Omental fat pad (tissue), 4 donors: ENCODE results near the gene ITSN1. TPM values are rescaled to one million over a fixed set of nuclear protein-coding genes. Genes with fewer than 3 reads are reported as not detected.
"Not testable (repeated sequence)": the region's sequence is repeated elsewhere in the genome, so short reads cannot be mapped to it uniquely, and the experiment has no call there.

ENCODE experiments used
- ATAC-seq: fragments of 150-250 bp; one replicate; pipeline ENCODE4 v1.9.1; 2016; ENCODE audit warnings: mild to moderate bottlenecking, moderate library complexity; ENCODE audit not compliant: low FRiP score
- DNase-seq: peaks from one replicate; pipeline ENCODE4 v3.0.0-alpha.2; 2019; ENCODE audit warnings: low spot score
- CTCF ChIP-seq, 3 donors: fragments of 450-650 bp; IDR thresholded peaks; one replicate each; pipeline ENCODE4 v1.5.1; 2016 to 2017; ENCODE audit warnings: antibody characterized with exemption in 3 of 3, mild to moderate bottlenecking in 3 of 3, moderate library complexity in 2 of 3
- total RNA-seq, 4 donors: library from RNA; depleted of rRNA; stranded (reverse); fragments of >200 nt; gene quantifications; one replicate each; pipeline ENCODE4 v1.1.0, GENCODE V29; 2016

The ITSN1 gene
- total RNA-seq, 4 donors from 2014 or later: 71.4 to 248 (median 151) TPM

DNA sequence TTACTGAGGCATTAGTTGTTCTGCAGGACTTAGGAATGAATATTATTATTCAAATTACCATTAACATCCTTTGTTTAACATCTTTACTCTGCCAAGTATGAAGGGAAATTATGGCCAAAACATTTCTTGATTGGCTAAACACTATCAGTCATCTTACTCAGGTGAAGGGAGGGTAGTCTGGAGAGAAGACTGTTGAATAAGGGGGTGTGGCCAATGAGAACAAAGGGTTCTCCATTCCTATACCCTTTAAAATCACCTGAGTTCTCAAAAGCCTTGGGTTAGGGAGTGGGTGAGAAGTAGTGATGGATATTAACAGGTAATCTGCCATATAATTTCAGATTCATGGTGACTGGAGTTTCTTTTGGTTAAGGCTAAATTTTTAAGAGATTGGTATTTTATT is 20.0 kb upstream of the ITSN1 start:
- no peak for ATAC-seq
- no peak for TF ChIP-seq CTCF (IDR thresholded peaks at IDR 0.05)
- no peak for DNase-seq

DNA sequence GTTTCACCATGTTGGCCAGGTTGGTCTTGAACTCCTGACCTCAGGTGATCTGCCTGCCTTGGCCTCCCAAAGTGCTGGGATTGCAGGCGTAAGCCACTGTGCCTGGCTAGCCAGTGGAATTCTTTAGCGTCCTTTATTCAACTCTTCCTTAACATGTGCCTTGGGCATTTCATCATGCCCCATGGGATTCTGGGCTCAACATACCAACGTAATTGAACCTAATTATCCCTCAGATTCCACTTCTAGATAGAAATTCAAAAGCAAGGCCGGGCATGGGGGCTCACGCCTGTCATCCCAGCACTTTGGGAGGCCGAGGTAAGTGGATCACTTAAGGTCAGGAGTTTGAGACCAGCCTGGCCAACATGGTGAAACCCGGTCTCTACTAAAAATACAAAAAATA is 16.1 kb upstream of the ITSN1 start:
- not testable (repeated sequence) for DNase-seq, ATAC-seq

DNA sequence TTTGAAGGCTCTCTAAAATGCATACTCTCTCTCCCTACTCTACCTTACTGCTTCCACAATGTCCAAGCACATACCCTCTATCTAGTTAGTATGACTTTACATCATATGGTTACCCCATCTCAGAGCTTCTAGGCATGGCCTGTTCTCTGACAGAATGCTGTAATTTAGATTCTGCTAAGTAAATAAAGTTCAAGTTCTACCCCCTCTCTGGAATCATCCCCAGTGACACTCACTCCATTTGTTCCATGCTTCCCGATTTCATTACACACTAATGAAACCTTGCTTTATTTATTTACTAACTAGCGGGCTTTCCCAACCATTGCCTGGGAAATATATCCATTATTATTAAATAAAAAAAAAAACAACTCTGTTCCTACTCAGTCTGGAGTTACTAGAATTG is 8.0 kb upstream of the ITSN1 start:
- ATAC-seq (no peak), DNase-seq (no peak)
- TF ChIP-seq CTCF (IDR thresholded peaks at IDR 0.05): no peak

DNA sequence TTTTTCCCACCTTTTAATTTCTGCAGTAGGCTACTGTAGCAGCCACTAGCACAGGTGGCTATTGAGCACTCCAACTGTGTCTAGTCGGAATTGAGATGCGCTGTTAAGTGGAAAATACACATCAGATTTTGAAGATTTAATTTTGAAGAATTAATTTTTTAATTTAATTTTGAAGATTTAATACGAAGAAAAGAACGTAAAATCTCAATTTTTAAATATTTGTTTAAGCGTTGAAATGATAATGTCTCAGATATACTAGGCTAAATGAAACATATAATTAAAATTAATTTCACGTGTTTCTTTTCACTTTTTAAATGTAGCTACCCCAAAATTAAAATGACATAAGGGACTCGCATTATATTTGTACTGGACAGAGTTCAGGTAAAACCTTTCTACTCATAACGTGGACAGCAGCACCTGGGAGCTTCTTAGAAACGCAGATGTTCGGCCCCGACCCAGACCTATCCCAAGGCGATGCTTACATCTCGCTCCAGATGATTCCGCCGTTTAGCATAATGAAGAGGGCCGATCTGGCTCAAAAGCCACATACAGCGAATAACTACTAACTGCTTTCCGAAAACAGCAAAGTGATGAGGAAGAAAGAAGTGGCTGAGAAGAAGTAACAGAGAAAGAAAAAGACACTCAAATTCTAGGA is 1.5 kb upstream of the ITSN1 start:
- ATAC-seq (no peak), DNase-seq (no peak)
- no peak for TF ChIP-seq CTCF (IDR thresholded peaks at IDR 0.05)

DNA sequence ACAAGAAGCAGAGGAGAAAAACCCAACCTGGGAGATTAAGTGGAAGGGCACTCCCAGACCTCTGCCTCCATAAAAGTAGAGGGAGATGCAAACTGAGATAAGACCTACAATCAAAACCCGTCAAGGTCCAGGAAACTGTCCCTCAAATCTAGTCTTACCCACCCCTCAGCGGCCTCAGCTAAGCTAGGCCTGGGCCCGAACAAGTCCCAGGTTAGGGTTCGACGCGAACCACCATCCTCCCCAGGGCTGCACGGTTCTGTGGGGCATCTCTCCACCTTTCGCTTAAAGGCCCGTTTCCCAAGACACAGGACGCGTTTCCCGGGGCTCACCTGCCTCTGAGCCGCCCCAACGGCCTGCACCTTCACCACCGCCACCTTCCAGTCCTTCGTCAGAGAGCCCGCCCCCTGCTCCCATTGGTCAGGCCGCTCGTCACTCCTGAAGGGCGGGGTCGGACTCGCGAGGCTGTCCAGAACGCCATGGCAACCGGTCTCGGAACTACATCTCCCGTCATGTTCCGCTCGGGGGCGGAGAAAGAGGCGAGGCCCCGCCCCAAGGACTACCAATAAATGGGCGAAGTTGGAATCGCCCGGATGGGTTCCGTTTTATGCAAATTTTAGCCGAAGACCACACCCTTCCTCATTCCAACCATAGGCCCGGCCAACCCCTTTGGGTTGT is 812 bp upstream of the ITSN1 start, which contains the start of gene CRYZL1:
Gene CRYZL1 (minus strand): TSS at position 390 of the 675 bp plus-strand sequence. CDS start 10,190 bp downstream, outside the sequence.
- DNase-seq: peak; percentile 99
- peak; percentile 89 for ATAC-seq
- TF ChIP-seq CTCF (IDR thresholded peaks at IDR 0.05): no peak

- ATAC-seq: no peak
- DNase-seq: no peak
- no peak for TF ChIP-seq CTCF (IDR thresholded peaks at IDR 0.05)
Measured at GRCh38 chr21:33642896-33643657, 776 bp downstream of the ITSN1 start.

GRCh38 chr21:33643658-33644311 is 1.5 kb downstream of the ITSN1 start:
- DNase-seq (no peak), ATAC-seq (no peak)
- no peak for TF ChIP-seq CTCF (IDR thresholded peaks at IDR 0.05)
